NCI-H146 treated with DMSO at 0.1 percent for 48 hours (cell line): ENCODE results near the gene RNU2-1.
A peak's percentile ranks its signal among the peaks of the same experiment; 100 is the strongest.
"Not testable (repeated sequence)": the region's sequence is repeated elsewhere in the genome, so short reads cannot be mapped to it uniquely, and the experiment has no call there.

ENCODE experiments used
- DNase-seq: peaks from one replicate; lab custom pipeline; 2025; ENCODE audit not compliant: unreplicated experiment; lab: John Stamatoyannopoulos, UW

The RNU2-1 gene

GRCh38 chr17:43216762-43217613, 16.8 kb downstream of the RNU2-1 start:
- DNase-seq, result no peak

- no peak for DNase-seq
These were observed 17.4 kb downstream of the RNU2-1 start for GRCh38 chr17:43216369-43216761.

GRCh38 chr17:43215341-43215740, 18.4 kb downstream of the RNU2-1 start:
- no peak for DNase-seq

GRCh38 chr17:43213545-43213944, 20.2 kb downstream of the RNU2-1 start:
- no peak for DNase-seq

- DNase-seq, result no peak
These were observed 20.9 kb downstream of the RNU2-1 start for GRCh38 chr17:43212641-43213490.

GRCh38 chr17:43211480-43212402, 22.0 kb downstream of the RNU2-1 start, which contains the start of gene TMEM106A:
Gene TMEM106A, plus strand, starts transcription at chr17:43211875. Its CDS starts 1,167 bp downstream, at chr17:43213042.
- DNase-seq, result peak; percentile 47

- no peak for DNase-seq
These were observed 22.7 kb downstream of the RNU2-1 start for GRCh38 chr17:43211123-43211479.

GRCh38 chr17:43210576-43210975, 23.2 kb downstream of the RNU2-1 start:
- no peak for DNase-seq

GRCh38 chr17:43203013-43203412, 30.8 kb downstream of the RNU2-1 start:
- not testable (repeated sequence) for DNase-seq

- no peak for DNase-seq
These were observed 33.6 kb downstream of the RNU2-1 start for GRCh38 chr17:43200127-43200526.

- no peak for DNase-seq
These were observed 34.1 kb downstream of the RNU2-1 start for GRCh38 chr17:43199633-43200032.

GRCh38 chr17:43193251-43193650, 40.5 kb downstream of the RNU2-1 start:
- no peak for DNase-seq

GRCh38 chr17:43186656-43187055, 47.1 kb downstream of the RNU2-1 start:
- not testable (repeated sequence) for DNase-seq

- DNase-seq, result no peak
These were observed 49.9 kb downstream of the RNU2-1 start for GRCh38 chr17:43183921-43184320.
